ENCODE data around the gene PLD4. TPM values are rescaled to one million over a fixed set of nuclear protein-coding genes. Genes with fewer than 3 reads are reported as not detected.

PLD4 gene
- total RNA-seq, 1 experiment from 2014 or later: 0.07 TPM

DNA sequence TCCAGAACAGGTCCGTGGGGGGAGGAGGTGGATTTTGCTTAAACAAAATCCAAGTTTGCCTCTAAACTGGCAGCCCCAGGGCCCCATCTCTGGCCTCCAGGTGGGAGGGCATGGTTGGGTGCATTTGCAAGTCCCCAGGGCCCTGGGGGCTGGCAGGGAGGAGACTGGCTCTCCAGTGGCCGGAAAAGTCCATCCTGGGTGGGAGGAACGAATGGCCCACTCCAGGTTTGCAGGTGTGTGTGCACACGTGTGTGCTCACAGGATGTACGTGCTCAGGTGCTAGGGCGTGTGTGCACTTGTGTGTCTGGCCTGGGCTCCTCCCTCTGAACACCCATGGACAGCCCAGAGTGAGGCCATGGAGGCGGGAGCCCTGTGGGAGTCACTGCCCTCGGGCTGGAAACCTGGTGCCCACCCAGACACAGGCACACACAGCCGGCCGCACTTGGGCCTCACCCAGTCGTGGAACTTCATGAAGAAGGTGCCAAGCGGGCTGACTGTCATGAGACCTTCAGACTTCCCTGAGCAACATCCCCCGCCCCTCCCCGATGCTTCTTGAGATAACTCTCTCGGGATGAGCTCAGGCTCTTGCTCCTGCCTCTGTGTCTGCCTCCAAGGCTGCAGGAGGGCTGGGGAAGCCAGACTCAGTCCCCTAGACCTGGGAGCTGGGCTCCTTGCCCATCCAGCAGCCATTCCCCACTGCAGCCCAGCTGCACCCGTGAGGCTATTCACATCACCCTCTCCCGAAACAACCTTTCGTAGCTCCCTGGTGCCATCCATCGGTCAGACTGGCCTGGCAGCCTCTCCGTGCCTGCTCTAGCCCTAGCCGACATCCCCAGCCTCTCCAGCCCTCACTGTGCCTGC lies 44.1 kb downstream of the PLD4 start (continued):
- TF ChIP-seq, protein P1, sequence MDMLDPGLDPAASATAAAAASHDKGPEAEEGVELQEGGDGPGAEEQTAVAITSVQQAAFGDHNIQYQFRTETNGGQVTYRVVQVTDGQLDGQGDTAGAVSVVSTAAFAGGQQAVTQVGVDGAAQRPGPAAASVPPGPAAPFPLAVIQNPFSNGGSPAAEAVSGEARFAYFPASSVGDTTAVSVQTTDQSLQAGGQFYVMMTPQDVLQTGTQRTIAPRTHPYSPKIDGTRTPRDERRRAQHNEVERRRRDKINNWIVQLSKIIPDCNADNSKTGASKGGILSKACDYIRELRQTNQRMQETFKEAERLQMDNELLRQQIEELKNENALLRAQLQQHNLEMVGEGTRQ (CRISPR knock-in tag; IDR thresholded peaks at IDR 0.05): no peak
- TF ChIP-seq GABPB1 (CRISPR knock-in tag; IDR thresholded peaks at IDR 0.05) (no peak), NFATC4 (CRISPR knock-in tag; IDR thresholded peaks at IDR 0.05) (no peak), JAZF1 (CRISPR knock-in tag; IDR thresholded peaks at IDR 0.05) (no peak), ZNF232 (CRISPR knock-in tag; IDR thresholded peaks at IDR 0.05) (no peak), ZNF317 (CRISPR knock-in tag; IDR thresholded peaks at IDR 0.05; ENCODE audit: borderline replicate concordance, low read depth) (no peak), FOXK1 (CRISPR knock-in tag; IDR thresholded peaks at IDR 0.05) (no peak), CBFB (CRISPR knock-in tag; IDR thresholded peaks at IDR 0.05; ENCODE audit: low read depth) (no peak), SMAD3 (CRISPR knock-in tag; IDR thresholded peaks at IDR 0.05; ENCODE audit: borderline replicate concordance) (no peak), FOXJ3 (CRISPR knock-in tag; IDR thresholded peaks at IDR 0.05; ENCODE audit: borderline replicate concordance) (no peak), TCF7 (CRISPR knock-in tag; IDR thresholded peaks at IDR 0.05; ENCODE audit: low read depth) (no peak)
- TF ChIP-seq, protein P2, sequence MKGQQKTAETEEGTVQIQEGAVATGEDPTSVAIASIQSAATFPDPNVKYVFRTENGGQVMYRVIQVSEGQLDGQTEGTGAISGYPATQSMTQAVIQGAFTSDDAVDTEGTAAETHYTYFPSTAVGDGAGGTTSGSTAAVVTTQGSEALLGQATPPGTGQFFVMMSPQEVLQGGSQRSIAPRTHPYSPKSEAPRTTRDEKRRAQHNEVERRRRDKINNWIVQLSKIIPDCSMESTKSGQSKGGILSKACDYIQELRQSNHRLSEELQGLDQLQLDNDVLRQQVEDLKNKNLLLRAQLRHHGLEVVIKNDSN (CRISPR knock-in tag; IDR thresholded peaks at IDR 0.05): no peak
- TF ChIP-seq, protein P3, sequence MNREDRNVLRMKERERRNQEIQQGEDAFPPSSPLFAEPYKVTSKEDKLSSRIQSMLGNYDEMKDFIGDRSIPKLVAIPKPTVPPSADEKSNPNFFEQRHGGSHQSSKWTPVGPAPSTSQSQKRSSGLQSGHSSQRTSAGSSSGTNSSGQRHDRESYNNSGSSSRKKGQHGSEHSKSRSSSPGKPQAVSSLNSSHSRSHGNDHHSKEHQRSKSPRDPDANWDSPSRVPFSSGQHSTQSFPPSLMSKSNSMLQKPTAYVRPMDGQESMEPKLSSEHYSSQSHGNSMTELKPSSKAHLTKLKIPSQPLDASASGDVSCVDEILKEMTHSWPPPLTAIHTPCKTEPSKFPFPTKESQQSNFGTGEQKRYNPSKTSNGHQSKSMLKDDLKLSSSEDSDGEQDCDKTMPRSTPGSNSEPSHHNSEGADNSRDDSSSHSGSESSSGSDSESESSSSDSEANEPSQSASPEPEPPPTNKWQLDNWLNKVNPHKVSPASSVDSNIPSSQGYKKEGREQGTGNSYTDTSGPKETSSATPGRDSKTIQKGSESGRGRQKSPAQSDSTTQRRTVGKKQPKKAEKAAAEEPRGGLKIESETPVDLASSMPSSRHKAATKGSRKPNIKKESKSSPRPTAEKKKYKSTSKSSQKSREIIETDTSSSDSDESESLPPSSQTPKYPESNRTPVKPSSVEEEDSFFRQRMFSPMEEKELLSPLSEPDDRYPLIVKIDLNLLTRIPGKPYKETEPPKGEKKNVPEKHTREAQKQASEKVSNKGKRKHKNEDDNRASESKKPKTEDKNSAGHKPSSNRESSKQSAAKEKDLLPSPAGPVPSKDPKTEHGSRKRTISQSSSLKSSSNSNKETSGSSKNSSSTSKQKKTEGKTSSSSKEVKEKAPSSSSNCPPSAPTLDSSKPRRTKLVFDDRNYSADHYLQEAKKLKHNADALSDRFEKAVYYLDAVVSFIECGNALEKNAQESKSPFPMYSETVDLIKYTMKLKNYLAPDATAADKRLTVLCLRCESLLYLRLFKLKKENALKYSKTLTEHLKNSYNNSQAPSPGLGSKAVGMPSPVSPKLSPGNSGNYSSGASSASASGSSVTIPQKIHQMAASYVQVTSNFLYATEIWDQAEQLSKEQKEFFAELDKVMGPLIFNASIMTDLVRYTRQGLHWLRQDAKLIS (CRISPR knock-in tag; IDR thresholded peaks at IDR 0.05; ENCODE audit: borderline replicate concordance): no peak
- TF ChIP-seq, protein P4, sequence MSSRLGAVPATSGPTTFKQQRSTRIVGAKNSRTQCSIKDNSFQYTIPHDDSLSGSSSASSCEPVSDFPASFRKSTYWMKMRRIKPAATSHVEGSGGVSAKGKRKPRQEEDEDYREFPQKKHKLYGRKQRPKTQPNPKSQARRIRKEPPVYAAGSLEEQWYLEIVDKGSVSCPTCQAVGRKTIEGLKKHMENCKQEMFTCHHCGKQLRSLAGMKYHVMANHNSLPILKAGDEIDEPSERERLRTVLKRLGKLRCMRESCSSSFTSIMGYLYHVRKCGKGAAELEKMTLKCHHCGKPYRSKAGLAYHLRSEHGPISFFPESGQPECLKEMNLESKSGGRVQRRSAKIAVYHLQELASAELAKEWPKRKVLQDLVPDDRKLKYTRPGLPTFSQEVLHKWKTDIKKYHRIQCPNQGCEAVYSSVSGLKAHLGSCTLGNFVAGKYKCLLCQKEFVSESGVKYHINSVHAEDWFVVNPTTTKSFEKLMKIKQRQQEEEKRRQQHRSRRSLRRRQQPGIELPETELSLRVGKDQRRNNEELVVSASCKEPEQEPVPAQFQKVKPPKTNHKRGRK (CRISPR knock-in tag; IDR thresholded peaks at IDR 0.05; ENCODE audit: borderline replicate concordance): no peak
- TF ChIP-seq, protein P5, sequence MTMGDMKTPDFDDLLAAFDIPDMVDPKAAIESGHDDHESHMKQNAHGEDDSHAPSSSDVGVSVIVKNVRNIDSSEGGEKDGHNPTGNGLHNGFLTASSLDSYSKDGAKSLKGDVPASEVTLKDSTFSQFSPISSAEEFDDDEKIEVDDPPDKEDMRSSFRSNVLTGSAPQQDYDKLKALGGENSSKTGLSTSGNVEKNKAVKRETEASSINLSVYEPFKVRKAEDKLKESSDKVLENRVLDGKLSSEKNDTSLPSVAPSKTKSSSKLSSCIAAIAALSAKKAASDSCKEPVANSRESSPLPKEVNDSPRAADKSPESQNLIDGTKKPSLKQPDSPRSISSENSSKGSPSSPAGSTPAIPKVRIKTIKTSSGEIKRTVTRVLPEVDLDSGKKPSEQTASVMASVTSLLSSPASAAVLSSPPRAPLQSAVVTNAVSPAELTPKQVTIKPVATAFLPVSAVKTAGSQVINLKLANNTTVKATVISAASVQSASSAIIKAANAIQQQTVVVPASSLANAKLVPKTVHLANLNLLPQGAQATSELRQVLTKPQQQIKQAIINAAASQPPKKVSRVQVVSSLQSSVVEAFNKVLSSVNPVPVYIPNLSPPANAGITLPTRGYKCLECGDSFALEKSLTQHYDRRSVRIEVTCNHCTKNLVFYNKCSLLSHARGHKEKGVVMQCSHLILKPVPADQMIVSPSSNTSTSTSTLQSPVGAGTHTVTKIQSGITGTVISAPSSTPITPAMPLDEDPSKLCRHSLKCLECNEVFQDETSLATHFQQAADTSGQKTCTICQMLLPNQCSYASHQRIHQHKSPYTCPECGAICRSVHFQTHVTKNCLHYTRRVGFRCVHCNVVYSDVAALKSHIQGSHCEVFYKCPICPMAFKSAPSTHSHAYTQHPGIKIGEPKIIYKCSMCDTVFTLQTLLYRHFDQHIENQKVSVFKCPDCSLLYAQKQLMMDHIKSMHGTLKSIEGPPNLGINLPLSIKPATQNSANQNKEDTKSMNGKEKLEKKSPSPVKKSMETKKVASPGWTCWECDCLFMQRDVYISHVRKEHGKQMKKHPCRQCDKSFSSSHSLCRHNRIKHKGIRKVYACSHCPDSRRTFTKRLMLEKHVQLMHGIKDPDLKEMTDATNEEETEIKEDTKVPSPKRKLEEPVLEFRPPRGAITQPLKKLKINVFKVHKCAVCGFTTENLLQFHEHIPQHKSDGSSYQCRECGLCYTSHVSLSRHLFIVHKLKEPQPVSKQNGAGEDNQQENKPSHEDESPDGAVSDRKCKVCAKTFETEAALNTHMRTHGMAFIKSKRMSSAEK (CRISPR knock-in tag; IDR thresholded peaks at IDR 0.05; ENCODE audit: borderline replicate concordance): no peak
- TF ChIP-seq, protein P6, sequence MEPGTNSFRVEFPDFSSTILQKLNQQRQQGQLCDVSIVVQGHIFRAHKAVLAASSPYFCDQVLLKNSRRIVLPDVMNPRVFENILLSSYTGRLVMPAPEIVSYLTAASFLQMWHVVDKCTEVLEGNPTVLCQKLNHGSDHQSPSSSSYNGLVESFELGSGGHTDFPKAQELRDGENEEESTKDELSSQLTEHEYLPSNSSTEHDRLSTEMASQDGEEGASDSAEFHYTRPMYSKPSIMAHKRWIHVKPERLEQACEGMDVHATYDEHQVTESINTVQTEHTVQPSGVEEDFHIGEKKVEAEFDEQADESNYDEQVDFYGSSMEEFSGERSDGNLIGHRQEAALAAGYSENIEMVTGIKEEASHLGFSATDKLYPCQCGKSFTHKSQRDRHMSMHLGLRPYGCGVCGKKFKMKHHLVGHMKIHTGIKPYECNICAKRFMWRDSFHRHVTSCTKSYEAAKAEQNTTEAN (CRISPR knock-in tag; IDR thresholded peaks at IDR 0.05): no peak

Data from WTC11 (cell line).